GM21515 (cell line): Measurements from ENCODE around the gene ANP32D.
"Not testable (repeated sequence)": the region's sequence is repeated elsewhere in the genome, so short reads cannot be mapped to it uniquely, and the experiment has no call there.

ENCODE experiments used
- ATAC-seq: cut with Tn5 transposase; IDR thresholded peaks from one replicate; pipeline ENCODE4 v1.9.1; 2021; ENCODE audit not compliant: unreplicated experiment

Gene ANP32D

GRCh38 chr12:48500281-48500680 lies 27.9 kb downstream of the ANP32D start:
- not testable (repeated sequence) for ATAC-seq

GRCh38 chr12:48506836-48507235 lies 34.5 kb downstream of the ANP32D start:
- not testable (repeated sequence) for ATAC-seq

- ATAC-seq = no peak
These were observed 36.6 kb downstream of the ANP32D start for GRCh38 chr12:48508987-48509386.

GRCh38 chr12:48510111-48510510 lies 37.8 kb downstream of the ANP32D start:
- no peak for ATAC-seq

- peak; percentile 74 for ATAC-seq
These were observed 40.5 kb downstream of the ANP32D start for GRCh38 chr12:48512855-48513254.

GRCh38 chr12:48514728-48515127 lies 42.4 kb downstream of the ANP32D start:
- ATAC-seq = no peak

GRCh38 chr12:48520381-48520780 lies 48.0 kb downstream of the ANP32D start:
- ATAC-seq = not testable (repeated sequence)
